Skeletal muscle cell (primary cell): Measurements from ENCODE around the gene SGPP2.
"Not testable (repeated sequence)": the region's sequence is repeated elsewhere in the genome, so short reads cannot be mapped to it uniquely, and the experiment has no call there.

ENCODE experiments used
- DNase-seq: peaks from one replicate; pipeline ENCODE4 v3.0.0-alpha.2; 2010; ENCODE audit warnings: low read depth
- H3K4me3 ChIP-seq: 2 replicates; pipeline ENCODE4 v1.5.1; 2011; ENCODE audit warnings: low read depth, mild to moderate bottlenecking, control low read depth, low read length, moderate library complexity

The SGPP2 gene

DNA sequence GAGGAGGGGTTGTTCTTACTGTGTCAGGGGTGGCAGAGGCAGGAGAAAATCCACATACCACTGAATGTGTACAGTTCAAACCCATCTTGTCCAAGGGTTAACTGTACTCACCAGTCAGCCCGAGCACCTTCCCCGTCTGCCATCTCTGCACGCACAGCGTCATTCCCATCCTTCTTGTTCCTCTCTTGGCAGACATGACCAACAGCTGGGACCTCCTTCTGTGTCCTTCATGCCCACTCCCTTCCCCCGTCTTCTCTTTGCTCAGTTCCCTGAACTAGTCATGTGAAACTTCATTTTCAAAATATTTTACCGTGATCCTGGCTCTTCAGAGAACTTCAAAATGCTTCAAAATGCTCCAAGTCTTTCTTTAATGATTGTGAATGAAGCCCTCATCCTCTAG is 139.6 kb downstream of the SGPP2 start:
- no peak overlapping the region for H3K4me3 ChIP-seq
- no peak for DNase-seq

DNA sequence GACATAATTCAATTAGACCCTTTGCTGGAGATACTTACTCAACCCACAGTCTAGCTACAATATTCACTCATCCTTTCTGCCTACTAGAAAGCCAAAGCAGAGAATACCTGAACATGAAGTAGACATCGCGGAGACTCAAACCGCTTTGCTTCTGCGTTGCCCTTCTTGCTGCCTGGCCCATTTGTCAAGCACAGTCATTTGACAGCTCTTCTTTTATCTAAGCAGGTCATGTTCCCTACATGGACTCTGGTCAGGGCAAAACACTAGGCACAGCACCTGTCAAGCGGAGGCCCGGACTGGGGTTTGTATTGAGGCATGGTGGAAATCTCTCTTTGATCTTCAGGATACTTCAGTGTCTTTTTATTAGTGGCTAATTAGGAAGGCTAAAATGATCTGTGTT is 141.9 kb downstream of the SGPP2 start:
- H3K4me3 ChIP-seq, result no peak overlapping the region
- no peak for DNase-seq

DNA sequence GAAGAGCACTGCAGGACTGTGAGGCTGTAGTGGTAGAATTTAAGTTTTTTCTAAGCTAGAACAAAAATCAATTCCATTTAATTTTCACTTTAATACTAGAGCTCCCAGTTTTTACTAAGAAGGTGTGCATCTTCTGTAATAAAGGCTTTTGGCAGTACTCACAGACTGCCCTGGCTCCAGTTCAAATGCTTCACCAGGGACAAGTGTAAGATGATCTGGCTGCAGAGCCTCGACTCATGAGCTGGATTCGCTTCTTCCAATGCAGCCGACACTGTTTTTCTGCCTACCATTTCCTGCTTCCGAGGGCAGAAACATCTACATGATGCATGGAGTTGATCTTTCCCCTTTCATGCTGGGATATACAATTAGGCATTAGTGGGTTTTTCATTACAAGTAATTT is 144.5 kb downstream of the SGPP2 start:
- peak; percentile 72 for DNase-seq
- H3K4me3 ChIP-seq, result no peak overlapping the region

- H3K4me3 ChIP-seq, result no peak overlapping the region
- DNase-seq, result peak; percentile 11
Measured at GRCh38 chr2:222569826-222570225, 145.5 kb downstream of the SGPP2 start.

DNA sequence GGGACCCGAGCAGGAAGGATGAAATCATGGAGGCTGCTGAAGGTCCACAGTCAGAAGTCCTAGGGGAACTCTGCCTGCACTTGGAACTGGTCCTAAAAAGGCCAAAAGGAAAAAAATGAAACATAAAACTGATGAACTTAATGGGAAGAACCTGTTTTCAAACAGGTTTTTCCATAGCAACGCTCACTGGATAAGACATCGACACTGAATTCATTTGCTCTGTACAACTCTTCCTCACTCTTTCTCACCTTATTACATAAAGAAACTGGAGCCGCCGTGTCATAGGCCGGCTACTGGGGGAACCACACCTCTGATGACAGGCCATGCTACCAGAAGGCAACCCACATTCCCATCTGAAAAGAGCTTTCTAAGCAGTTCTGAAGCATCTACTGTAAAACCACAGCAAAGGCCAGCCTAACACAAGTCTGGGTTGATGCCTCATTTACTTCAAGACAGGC is 147.9 kb downstream of the SGPP2 start:
- no peak for DNase-seq
- H3K4me3 ChIP-seq, result no peak overlapping the region

DNA sequence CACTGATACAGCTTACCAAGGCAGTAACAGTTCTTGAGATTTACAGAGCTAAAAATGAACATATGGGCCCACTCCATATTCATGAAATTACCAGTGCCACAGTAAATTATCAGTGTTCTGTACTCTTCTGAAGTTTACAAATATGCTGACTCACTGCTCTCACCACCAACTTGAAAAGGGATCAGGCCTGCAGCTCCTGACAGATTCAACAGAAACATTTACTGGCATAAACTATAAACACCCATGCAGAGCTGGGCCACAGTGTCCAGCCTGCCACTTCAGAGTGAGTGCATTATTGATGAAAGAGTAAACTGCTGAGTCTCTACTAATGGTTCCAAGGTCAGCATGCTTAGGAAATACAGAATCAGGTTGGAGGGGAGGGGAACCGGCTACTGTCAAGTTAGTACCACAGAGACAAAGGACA is 148.4 kb downstream of the SGPP2 start:
- no peak overlapping the region for H3K4me3 ChIP-seq
- peak; percentile 46 for DNase-seq

GRCh38 chr2:222575618-222576017 is 151.3 kb downstream of the SGPP2 start:
- H3K4me3 ChIP-seq, result no peak overlapping the region
- no peak for DNase-seq

- H3K4me3 ChIP-seq, result no peak overlapping the region
- no peak for DNase-seq
Measured at GRCh38 chr2:222576171-222577081, 152.1 kb downstream of the SGPP2 start.

DNA sequence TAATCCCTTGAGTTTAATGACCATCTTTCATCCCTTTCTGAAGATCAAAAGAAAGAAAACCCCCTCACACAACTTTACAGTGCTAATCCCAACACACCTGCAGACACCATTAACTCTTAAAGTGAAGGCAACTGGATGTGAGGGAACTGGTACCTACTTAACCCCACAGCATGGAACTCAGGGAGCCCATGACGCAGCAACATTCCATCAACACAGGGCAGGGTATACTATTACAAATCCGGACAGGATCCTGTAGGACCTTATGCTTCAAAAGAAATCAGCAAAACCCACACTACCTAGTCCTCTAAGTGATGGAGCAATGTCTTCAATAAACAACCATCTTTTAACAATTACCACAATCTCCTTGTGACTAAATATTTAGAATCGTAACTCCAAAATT is 153.0 kb downstream of the SGPP2 start:
- H3K4me3 ChIP-seq, result no peak overlapping the region
- no peak for DNase-seq

- H3K4me3 ChIP-seq, result no peak overlapping the region
- no peak for DNase-seq
Measured at GRCh38 chr2:222582928-222583327, 158.6 kb downstream of the SGPP2 start.

DNA sequence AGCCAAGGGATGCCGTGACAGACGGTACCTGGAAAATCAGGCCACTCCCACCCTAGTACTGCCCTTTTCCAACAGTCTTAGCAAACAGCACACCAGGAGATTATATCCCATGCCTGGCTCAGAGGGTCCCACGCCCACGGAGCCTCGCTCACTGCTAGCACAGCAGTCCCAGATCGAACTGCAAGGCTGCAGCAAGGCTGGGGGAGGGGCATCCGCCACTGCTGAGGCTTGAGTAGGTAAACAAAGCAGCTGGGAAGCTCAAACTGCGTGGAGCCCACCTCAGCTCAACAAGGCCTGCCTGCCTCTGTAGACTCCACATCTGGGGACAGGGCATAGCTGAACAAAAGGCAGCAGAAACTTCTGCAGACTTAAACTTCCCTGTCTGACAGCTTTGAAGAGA is 160.2 kb downstream of the SGPP2 start:
- H3K4me3 ChIP-seq, DNase-seq: not testable (repeated sequence)

GRCh38 chr2:222591661-222592060 is 167.3 kb downstream of the SGPP2 start:
- no peak for DNase-seq
- H3K4me3 ChIP-seq, result no peak overlapping the region

DNA sequence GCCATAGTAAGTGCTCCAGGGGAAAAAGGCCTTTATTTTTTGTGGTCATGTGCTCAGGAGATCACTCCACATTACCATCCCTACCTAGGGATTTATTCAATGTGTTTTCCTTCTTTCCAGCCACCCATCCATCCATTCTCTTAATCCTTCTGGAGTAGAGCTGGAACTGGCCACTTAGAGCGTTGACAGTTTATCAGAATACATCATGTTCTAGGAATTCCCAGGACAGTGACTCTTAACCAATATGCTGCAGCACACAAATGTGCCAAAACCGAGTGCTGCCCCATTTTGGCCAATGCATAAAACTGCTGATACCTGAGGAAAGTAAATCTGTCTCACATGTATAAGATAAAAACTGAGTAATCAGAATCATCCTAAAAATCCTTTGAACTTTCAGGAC is 167.8 kb downstream of the SGPP2 start:
- no peak overlapping the region for H3K4me3 ChIP-seq
- DNase-seq, result no peak

DNA sequence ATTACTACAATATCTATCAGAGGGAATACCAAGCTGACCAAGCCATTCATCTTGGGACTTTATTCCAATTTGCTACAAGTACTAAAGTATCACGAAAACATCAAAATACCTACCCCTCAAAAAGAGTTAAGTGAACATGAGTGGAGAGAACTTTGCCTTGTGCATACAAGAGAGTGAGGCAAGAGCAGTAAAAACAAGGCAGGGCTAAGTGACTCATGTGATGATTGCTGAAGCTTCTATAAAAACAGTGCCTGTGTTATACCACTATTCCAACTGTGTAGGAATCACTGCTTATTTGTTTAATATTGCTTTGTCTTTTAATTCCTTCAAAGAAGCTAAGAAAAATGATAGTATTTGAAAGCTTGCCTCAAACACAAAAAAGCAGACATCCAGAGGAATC is 170.3 kb downstream of the SGPP2 start:
- DNase-seq, result peak; percentile 61
- H3K4me3 ChIP-seq, result no peak overlapping the region

- H3K4me3 ChIP-seq, result no peak overlapping the region
- no peak for DNase-seq
Measured at GRCh38 chr2:222595581-222595980, 171.2 kb downstream of the SGPP2 start.

DNA sequence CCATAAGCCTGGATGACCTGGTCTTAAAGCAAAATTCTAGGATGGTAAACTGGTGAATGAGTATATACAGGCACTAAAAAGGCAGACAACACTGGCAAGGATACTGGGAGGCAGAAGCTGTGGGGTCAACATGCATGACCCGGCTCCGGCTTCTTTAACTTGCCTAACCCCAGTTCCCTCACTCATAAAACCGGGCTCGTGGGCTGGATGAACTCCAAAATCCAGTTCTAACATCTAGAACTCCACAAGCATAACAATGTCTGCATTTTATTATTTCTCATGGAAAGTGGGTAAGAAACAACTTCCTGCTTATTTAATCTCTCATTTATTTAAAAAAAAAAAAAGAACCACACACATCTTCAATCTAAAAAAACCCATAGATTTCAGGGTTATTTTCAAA is 174.3 kb downstream of the SGPP2 start:
- DNase-seq, result no peak
- H3K4me3 ChIP-seq, result no peak overlapping the region

- no peak overlapping the region for H3K4me3 ChIP-seq
- DNase-seq, result no peak
Measured at GRCh38 chr2:222603501-222603900, 179.2 kb downstream of the SGPP2 start.

GRCh38 chr2:222604749-222605515 is 180.6 kb downstream of the SGPP2 start:
- DNase-seq, result no peak
- no peak overlapping the region for H3K4me3 ChIP-seq

DNA sequence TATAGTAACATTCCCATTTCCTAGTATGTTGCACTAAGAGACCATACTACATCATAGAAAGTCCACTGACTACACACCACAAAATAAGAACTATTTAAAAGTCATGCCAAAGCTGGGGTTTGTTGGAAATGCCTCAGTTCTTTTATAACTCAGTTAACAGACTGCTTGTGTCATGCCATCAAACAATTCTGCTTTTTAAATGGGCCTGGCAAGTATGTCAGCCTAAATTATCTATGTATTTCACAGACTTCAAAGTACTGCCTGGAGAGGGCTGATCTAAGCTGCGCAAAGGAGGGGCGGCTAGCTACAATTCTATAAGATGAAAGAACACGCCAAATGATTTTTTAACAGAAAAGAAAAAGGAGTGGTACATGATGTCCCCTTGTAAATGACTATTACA is 182.0 kb downstream of the SGPP2 start:
- no peak overlapping the region for H3K4me3 ChIP-seq
- DNase-seq, result no peak

DNA sequence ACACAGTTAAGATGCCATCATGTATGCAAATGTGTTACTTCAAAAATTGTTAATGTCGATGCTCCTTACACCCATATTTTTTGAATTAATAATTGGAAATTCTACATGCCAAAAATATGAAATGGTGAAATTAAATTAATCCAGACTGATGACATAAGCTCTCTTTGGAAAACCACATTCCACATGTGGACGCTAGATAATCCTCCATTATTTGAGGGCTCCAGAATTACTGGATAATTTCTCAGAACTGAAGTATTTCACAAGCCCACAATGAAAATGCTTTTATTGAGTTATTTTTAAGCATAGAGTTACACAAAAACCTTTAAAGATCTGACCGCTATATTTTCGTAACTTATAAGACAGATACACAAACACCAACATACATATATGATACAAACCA is 183.7 kb downstream of the SGPP2 start:
- DNase-seq, result no peak
- no peak overlapping the region for H3K4me3 ChIP-seq

GRCh38 chr2:222609381-222609780 is 185.0 kb downstream of the SGPP2 start:
- H3K4me3 ChIP-seq, result no peak overlapping the region
- no peak for DNase-seq
